ENCODE data around the gene ART5. TPM values are rescaled to one million over a fixed set of nuclear protein-coding genes. Genes with fewer than 3 reads are reported as not detected.

Gene ART5, protein sequence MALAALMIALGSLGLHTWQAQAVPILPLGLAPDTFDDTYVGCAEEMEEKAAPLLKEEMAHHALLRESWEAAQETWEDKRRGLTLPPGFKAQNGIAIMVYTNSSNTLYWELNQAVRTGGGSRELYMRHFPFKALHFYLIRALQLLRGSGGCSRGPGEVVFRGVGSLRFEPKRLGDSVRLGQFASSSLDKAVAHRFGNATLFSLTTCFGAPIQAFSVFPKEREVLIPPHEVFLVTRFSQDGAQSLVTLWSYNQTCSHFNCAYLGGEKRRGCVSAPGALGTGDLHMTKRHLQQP
- 0.88 TPM for total RNA-seq

DNA sequence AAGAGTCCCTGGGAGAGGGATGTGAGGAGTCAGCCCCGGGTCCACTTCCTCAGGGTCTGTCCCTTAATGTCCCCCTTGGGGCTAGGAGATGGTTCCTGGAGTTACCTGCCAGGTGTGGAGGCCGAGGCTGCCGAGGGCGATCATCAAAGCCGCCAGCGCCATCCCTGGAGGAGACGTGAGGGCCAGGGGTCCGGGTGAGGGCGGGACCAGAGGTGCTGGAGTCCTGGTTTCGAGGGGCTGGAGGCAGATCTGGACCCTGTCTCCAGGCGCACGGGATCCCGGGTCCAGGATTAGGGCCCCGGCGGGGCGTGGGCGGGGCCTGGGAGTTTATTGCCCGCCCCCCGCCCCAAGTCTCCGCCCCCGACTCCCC, at the start of gene ART5:
Gene ART5, minus strand, starts transcription at position 292 of the 370 bp plus-strand sequence. Its CDS starts 130 bp downstream, at position 162.

DNA sequence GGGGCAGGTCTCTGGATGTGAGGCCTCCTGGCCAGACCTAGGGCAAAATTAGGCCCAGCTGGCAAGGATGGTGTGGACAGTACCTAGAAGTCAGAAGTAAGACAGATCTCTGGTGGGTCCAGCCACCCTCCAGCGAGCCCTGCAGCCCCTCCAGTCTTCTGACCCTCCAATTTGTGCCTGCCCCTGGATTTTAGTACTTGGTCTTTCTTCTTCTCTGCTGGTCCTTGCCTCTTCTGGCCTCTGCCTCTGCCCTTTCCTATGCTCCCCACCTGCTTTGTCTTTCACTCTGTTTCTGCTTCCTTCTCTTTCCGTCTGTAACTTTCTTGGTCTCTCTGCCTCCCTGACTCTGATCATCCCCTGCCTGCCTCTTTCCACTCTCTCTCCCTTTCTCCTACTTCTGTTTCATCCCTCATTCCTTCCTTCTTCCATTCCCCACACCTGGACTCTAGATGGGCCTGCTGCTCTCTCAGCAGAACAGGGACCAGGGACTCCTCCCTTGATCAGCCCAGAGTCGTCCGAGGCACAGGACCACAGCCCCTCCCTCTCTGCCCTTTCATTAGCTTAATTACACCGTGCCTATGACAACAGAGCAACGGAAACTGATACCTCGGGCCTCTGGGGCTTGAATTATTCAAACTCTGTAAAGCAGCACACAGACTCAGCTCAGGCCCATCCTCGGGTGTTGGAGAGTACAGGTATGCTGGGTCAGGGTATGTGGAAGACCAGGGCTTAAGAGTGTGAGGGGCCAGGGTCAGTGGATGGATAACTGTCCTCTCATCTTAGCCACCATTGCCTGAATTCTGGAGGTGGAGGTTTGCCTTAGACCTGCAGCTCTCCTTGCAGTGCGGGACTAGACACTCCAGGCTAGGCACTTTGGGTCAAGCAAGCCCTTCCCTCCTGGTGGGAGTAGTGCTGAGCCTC, 29.8 kb upstream of the ART5 start, which contains the start of gene CHRNA10:
Gene CHRNA10, minus strand, starts transcription at position 51 of the 921 bp plus-strand sequence. CDS start 72 bp downstream, outside the sequence.

DNA sequence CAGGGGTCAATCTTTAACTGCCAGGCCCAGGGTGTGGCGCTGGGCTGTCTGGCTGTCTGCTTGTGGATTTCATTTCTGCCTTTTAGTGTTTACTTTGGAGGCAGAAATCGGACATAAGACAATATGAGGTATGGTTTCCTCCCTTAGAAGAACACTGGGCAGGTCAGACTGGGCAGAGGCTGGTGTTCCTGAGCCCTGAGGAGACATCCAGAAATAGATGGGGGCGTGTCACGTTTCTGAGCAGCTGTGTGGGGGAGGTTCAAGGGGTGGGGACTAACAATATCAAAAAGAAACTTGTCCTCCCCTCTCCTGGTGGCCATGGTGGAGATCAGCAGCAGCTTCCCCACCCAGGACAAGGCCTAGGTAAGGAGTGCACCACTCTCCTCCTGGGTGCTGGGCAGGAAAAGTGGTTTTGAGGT, 3.0 kb upstream of the ART5 start, which contains the start of gene ART1:
Gene ART1, plus strand, starts transcription at position 312 of the 419 bp plus-strand sequence. CDS start 14,086 bp downstream, outside the sequence.

Other genes with a start within 250 kb of the ART5 start
- gene ART1, start 3.1 kb upstream of the ART5 start, total RNA-seq: not detected
- gene CHRNA10, start 29.4 kb upstream of the ART5 start, total RNA-seq: 0.88 TPM
- 186 TPM for gene NUP98, start 155.6 kb upstream of the ART5 start, total RNA-seq
- 44.0 TPM for gene PGAP2, start 166.6 kb upstream of the ART5 start, total RNA-seq
- gene RHOG, start 199.0 kb upstream of the ART5 start, total RNA-seq: 10.2 TPM
- gene STIM1, start 213.7 kb upstream of the ART5 start, total RNA-seq: 32.2 TPM